ENCODE data around the gene DNAJB6. TPM values are rescaled to one million over a fixed set of nuclear protein-coding genes. Genes with fewer than 3 reads are reported as not detected.

DNAJB6 gene
- total RNA-seq, 1 donor from 2014 or later: 128 TPM

Other genes starting within 250 kb of the DNAJB6 start
- gene UBE3C, start 198.1 kb upstream of the DNAJB6 start, total RNA-seq: 89.9 and 95.4 TPM in 2 replicates

Measured in activated CD4-positive, alpha-beta T cell treated with anti-CD3 and anti-CD28 coated beads, Interleukin-2, amount 10 ng/mL, durations not matched to agents 24 days and 14 days (primary cell).